ENCODE results near the gene PLA2G15. TPM values are rescaled to one million over a fixed set of nuclear protein-coding genes. Genes with fewer than 3 reads are reported as not detected.

PLA2G15 gene
- total RNA-seq, 4 donors from 2014 or later = 24.0 to 42.9 (median 31.1) TPM

DNA sequence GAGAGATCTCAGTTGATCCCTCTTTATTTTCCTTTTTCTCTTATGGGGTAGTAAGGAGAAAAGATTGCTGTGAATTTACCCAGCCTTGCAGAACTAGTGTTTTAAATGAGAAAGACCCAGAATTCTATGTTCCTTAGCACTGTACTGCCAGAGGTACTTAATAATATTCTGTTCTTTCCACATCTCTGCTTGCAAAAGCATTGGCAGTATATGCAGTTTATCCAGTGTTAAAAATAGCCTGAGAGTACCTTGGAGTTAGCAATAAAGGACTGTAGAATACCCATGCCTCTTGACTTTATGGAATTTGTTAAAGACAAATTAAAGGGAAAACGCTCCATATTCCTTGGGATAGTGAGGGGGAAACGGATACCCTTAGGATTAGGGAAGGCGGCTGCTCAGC is 31.1 kb downstream of the PLA2G15 start:
- TF ChIP-seq, protein P1, sequence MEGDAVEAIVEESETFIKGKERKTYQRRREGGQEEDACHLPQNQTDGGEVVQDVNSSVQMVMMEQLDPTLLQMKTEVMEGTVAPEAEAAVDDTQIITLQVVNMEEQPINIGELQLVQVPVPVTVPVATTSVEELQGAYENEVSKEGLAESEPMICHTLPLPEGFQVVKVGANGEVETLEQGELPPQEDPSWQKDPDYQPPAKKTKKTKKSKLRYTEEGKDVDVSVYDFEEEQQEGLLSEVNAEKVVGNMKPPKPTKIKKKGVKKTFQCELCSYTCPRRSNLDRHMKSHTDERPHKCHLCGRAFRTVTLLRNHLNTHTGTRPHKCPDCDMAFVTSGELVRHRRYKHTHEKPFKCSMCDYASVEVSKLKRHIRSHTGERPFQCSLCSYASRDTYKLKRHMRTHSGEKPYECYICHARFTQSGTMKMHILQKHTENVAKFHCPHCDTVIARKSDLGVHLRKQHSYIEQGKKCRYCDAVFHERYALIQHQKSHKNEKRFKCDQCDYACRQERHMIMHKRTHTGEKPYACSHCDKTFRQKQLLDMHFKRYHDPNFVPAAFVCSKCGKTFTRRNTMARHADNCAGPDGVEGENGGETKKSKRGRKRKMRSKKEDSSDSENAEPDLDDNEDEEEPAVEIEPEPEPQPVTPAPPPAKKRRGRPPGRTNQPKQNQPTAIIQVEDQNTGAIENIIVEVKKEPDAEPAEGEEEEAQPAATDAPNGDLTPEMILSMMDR (IDR thresholded peaks at IDR 0.05) = no peak
- DNase-seq (ENCODE audit: low spot score) (no peak), ATAC-seq (ENCODE audit: low FRiP score) (peak; percentile 23)

DNA sequence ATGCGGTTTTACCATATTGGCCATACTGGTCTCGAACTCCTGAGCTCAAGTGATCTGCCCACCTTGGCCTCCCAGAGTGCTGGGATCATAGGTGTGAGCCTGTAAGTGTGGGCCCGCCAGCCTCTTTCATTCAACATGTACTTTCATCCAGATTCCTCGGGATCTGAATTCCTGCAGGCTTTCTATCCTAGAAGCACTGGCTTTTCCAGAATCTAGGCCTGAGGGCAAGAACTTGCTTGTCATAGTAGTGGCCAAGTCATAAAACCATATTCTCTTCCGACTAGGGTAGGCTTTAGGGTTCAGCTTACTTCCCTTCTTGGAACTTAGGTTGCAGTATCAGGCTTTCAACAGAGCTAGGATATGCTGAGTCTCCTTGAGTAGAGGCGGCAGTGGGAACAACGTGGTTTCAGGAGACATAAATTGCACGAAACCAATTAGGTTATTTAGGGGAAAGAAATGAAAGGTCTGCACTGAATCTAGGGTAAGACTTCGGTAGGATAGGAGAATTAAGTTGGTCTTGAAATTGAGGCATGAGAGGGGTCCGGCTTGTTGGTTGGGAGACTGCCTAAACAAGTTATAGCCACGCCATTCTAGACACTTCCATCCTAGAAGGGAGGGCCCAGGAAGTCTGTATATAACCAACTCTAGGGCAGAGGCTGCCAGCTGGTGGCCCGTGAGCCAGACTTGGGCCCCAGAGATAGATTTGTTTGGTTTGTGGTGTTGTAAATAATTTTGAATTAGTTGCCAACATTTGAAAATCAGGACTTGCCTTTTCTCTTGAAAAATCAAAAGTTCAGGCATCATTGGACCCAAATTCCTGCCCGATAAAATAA is 34.8 kb downstream of the PLA2G15 start:
- ATAC-seq (ENCODE audit: low FRiP score) (no peak), DNase-seq (ENCODE audit: low spot score) (no peak)
- TF ChIP-seq, protein P1 (IDR thresholded peaks at IDR 0.05) = no peak

DNA sequence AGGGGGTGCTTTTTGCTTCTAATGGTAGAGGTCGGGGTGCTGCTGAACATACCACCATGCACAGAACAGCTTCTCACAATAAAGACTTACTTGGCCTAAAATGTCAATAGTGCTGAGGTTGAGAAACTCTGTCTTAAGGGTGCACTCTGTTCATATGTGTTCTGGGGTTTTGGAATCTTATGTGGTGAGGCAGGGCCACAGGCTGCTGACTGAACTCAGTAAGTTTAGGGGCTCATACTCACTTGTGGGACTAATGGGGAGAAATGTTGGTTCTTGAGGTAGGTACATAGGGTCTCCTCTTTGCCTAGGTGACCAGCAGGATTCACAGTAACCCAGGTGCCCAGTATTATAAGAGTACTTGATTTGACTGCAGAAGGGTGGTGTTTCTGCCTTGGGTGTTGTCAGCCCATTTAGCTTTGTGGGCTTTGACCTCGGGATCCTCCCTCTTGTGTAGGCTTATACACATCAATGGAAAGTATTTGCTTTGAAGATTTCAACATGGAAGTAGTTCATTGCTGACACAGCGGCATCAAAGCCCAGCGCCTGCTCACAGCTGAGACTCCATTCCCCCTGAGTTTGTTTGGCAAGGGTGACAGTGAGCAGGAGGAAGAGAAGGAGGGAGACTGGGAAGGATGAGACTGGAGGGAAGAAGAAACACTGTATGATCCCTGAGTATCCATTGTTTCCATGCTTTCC is 36.3 kb downstream of the PLA2G15 start:
- TF ChIP-seq, protein P1 (IDR thresholded peaks at IDR 0.05) = no peak
- ATAC-seq (ENCODE audit: low FRiP score) (no peak), DNase-seq (ENCODE audit: low spot score) (no peak)

DNA sequence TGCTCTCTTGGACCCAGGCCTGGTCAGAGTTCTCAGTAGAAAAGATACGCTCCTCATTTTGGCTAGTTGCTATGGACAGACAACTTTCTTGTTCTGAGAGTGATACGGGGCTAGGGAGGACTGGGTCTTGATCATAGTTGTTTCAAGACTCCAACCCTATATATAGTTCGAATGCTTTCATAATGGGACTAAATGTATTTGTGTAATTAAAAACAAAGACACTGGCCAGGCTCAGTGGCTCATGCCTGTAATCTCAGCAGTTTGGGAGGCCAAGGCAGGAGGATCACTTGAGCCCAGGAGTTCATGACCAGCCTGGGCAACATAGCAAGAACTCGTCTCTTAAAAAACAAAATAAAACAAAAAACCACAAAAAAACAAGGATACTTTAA is 36.9 kb downstream of the PLA2G15 start:
- ATAC-seq (ENCODE audit: low FRiP score) = no peak
- TF ChIP-seq, protein P1 (IDR thresholded peaks at IDR 0.05) = no peak
- no peak for DNase-seq (ENCODE audit: low spot score)

DNA sequence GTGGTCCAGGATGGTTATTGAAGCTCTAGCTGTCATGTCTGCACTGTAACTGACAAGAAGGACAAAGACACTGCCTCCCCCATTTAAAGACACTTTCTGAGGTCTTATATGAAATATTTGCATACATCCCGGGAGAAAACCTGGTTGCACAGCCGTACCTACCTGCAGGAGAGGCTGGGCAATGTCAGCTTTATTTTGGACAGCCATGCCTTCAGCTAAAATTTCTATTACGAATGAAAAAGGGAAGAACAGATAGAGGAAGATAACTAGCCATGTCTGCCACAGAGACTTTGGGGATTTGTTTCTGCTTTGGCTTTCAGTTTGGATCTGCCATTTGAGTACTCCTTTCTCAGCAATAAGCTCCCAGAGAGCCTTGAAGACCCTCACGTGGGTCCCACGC is 38.2 kb downstream of the PLA2G15 start:
- no peak for ATAC-seq (ENCODE audit: low FRiP score)

DNA sequence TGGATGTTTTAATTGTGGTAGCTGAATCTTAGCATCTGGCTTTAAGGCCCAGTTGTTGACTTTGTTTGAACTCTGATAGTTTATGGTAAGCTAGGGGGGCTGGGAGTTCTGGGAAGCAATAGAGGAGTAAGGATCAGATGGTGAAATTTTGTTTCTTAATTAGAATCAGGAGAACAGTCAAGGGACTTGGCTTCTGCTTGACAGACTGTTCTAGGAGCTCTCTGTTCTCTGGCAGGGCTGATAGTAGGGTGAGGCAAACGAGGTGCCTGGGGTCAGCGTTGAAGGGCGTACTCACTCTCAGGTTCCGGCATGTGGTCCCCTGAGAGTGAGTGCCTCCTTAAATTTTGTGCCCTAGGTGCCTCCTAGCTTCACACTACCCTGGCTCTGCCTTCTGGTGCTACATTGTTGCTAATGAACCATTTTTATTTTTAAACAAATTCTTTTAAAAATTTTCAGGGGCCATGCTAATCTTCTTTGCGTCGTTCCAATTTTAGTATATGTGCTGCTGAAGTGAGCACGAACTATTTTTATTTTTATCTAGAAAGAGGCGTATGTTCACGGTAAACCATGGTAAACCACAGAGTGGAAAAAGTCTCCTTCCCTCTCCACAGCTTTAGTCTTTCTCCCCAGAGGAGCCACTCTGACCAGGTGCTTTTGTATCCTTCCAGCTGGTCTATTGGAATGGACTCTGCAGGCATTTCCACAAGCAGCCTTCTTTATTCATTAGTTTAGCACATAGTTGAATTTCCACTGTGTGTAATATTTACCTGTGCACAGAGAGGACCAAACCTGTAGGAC is 38.8 kb downstream of the PLA2G15 start:
- ATAC-seq (ENCODE audit: low FRiP score) (no peak), DNase-seq (ENCODE audit: low spot score) (no peak)
- TF ChIP-seq, protein P1 (IDR thresholded peaks at IDR 0.05) = no peak

More for the DNA sequence above, 38.2 kb downstream of the PLA2G15 start:
- TF ChIP-seq, protein P1 (IDR thresholded peaks at IDR 0.05) = no peak
- DNase-seq (ENCODE audit: low spot score) = no peak

Data from omental fat pad (tissue), 4 donors.